ENCODE measurements around the gene UGT1A7. TPM values are rescaled to one million over a fixed set of nuclear protein-coding genes. Genes with fewer than 3 reads are reported as not detected.

UGT1A7 gene
- total RNA-seq, 6 donors from 2014 or later = not detected

- Histone ChIP-seq H3K9me3 (no peaks in the 10 kb centered on the region), H3K27ac (no peak overlapping the region), H3K36me3 (no peaks in the 10 kb centered on the region), H3K27me3 (no peaks in the 10 kb centered on the region), H3K4me3 (no peak overlapping the region), H3K4me1 (no peaks in the 10 kb centered on the region)
- ATAC-seq (ENCODE audit: low FRiP score in 2 of 2) = no peak
- TF ChIP-seq EP300 (IDR thresholded peaks at IDR 0.05) (no peak), POLR2AphosphoS5 (IDR thresholded peaks at IDR 0.05) (no peak), POLR2A (IDR thresholded peaks at IDR 0.05) (no peak), CTCF (IDR thresholded peaks at IDR 0.05) (no peak)
- DNase-seq = no peak
- WGBS, 2 donors = 85% methylated on average over 5 of the region's 5 CpGs
Measured at GRCh38 chr2:233688341-233688740, 6.6 kb downstream of the UGT1A7 start.

- Histone ChIP-seq H3K36me3 (no peaks in the 10 kb centered on the region), H3K9me3 (no peaks in the 10 kb centered on the region), H3K4me3 (no peak overlapping the region), H3K27me3 (no peaks in the 10 kb centered on the region), H3K4me1 (no peaks in the 10 kb centered on the region), H3K27ac (no peak overlapping the region)
- DNase-seq (no peak), ATAC-seq (ENCODE audit: low FRiP score in 2 of 2) (no peak)
- no peak for TF ChIP-seq POLR2AphosphoS5 (IDR thresholded peaks at IDR 0.05)
- TF ChIP-seq EP300 (IDR thresholded peaks at IDR 0.05) = no peak
- no peak for TF ChIP-seq POLR2A (IDR thresholded peaks at IDR 0.05)
- TF ChIP-seq CTCF (IDR thresholded peaks at IDR 0.05) = no peak
Measured at GRCh38 chr2:233689031-233689430, 7.3 kb downstream of the UGT1A7 start.

GRCh38 chr2:233689501-233689900 is 7.8 kb downstream of the UGT1A7 start:
- no peaks in the 10 kb centered on the region for H3K36me3 ChIP-seq
- WGBS, 2 donors = 2 to 7% methylated on average over 3 of the region's 3 CpGs
- no peak for DNase-seq
- no peaks in the 10 kb centered on the region for H3K9me3 ChIP-seq
- TF ChIP-seq CTCF (IDR thresholded peaks at IDR 0.05) (no peak), POLR2A (IDR thresholded peaks at IDR 0.05) (no peak), EP300 (IDR thresholded peaks at IDR 0.05) (no peak), POLR2AphosphoS5 (IDR thresholded peaks at IDR 0.05) (no peak)
- H3K4me3 ChIP-seq = no peak overlapping the region
- H3K4me1 ChIP-seq = no peaks in the 10 kb centered on the region
- no peak for ATAC-seq (ENCODE audit: low FRiP score in 2 of 2)
- no peak overlapping the region for H3K27ac ChIP-seq
- H3K27me3 ChIP-seq = no peaks in the 10 kb centered on the region

GRCh38 chr2:233690444-233690843 is 8.7 kb downstream of the UGT1A7 start:
- ATAC-seq (ENCODE audit: low FRiP score in 2 of 2) (no peak), DNase-seq (no peak)
- H3K4me3 ChIP-seq = no peak overlapping the region
- H3K27me3 ChIP-seq = no peaks in the 10 kb centered on the region
- H3K4me1 ChIP-seq = no peaks in the 10 kb centered on the region
- H3K27ac ChIP-seq = no peak overlapping the region
- TF ChIP-seq POLR2AphosphoS5 (IDR thresholded peaks at IDR 0.05) (no peak), EP300 (IDR thresholded peaks at IDR 0.05) (no peak), CTCF (IDR thresholded peaks at IDR 0.05) (no peak), POLR2A (IDR thresholded peaks at IDR 0.05) (no peak)
- no peaks in the 10 kb centered on the region for H3K9me3 ChIP-seq
- WGBS, 2 donors = 68 to 76% methylated on average over 4 of the region's 4 CpGs
- no peaks in the 10 kb centered on the region for H3K36me3 ChIP-seq
